ENCODE measurements around the gene TMCC2. TPM values are rescaled to one million over a fixed set of nuclear protein-coding genes. Genes with fewer than 3 reads are reported as not detected.

Gene TMCC2
- total and polyA plus RNA-seq, 2 experiments from 2014 or later = 2.6 to 9.9 TPM

DNA sequence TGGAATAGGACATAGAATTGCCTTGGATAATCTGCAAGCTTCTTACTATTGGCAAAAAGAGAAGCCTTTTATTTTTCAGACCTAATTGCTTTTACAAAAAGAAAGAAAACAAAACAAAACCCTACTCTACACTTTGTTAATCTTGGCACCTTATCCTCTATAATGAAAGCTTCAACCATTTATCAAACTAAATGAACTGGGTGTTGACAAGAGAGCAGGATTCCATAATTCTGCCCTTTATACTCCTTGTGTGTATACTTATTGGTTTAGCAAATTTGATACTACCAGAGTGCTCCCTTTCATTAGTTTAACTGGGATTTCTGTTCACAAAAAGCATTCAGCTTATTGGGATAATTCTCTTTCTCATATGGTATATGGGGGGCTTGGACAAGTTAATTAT is 3.0 kb upstream of the TMCC2 start:
- TF ChIP-seq, protein P1, sequence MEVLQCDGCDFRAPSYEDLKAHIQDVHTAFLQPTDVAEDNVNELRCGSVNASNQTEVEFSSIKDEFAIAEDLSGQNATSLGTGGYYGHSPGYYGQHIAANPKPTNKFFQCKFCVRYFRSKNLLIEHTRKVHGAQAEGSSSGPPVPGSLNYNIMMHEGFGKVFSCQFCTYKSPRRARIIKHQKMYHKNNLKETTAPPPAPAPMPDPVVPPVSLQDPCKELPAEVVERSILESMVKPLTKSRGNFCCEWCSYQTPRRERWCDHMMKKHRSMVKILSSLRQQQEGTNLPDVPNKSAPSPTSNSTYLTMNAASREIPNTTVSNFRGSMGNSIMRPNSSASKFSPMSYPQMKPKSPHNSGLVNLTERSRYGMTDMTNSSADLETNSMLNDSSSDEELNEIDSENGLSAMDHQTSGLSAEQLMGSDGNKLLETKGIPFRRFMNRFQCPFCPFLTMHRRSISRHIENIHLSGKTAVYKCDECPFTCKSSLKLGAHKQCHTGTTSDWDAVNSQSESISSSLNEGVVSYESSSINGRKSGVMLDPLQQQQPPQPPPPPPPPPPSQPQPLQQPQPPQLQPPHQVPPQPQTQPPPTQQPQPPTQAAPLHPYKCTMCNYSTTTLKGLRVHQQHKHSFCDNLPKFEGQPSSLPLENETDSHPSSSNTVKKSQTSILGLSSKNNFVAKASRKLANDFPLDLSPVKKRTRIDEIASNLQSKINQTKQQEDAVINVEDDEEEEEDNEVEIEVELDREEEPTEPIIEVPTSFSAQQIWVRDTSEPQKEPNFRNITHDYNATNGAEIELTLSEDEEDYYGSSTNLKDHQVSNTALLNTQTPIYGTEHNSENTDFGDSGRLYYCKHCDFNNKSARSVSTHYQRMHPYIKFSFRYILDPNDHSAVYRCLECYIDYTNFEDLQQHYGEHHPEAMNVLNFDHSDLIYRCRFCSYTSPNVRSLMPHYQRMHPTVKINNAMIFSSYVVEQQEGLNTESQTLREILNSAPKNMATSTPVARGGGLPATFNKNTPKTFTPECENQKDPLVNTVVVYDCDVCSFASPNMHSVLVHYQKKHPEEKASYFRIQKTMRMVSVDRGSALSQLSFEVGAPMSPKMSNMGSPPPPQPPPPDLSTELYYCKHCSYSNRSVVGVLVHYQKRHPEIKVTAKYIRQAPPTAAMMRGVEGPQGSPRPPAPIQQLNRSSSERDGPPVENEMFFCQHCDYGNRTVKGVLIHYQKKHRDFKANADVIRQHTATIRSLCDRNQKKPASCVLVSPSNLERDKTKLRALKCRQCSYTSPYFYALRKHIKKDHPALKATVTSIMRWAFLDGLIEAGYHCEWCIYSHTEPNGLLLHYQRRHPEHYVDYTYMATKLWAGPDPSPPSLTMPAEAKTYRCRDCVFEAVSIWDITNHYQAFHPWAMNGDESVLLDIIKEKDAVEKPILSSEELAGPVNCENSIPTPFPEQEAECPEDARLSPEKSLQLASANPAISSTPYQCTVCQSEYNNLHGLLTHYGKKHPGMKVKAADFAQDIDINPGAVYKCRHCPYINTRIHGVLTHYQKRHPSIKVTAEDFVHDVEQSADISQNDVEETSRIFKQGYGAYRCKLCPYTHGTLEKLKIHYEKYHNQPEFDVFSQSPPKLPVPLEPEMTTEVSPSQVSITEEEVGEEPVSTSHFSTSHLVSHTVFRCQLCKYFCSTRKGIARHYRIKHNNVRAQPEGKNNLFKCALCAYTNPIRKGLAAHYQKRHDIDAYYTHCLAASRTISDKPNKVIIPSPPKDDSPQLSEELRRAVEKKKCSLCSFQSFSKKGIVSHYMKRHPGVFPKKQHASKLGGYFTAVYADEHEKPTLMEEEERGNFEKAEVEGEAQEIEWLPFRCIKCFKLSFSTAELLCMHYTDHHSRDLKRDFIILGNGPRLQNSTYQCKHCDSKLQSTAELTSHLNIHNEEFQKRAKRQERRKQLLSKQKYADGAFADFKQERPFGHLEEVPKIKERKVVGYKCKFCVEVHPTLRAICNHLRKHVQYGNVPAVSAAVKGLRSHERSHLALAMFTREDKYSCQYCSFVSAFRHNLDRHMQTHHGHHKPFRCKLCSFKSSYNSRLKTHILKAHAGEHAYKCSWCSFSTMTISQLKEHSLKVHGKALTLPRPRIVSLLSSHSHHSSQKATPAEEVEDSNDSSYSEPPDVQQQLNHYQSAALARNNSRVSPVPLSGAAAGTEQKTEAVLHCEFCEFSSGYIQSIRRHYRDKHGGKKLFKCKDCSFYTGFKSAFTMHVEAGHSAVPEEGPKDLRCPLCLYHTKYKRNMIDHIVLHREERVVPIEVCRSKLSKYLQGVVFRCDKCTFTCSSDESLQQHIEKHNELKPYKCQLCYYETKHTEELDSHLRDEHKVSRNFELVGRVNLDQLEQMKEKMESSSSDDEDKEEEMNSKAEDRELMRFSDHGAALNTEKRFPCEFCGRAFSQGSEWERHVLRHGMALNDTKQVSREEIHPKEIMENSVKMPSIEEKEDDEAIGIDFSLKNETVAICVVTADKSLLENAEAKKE (CRISPR knock-in tag; IDR thresholded peaks at IDR 0.05) = no peak
- TF ChIP-seq JUNB (IDR thresholded peaks at IDR 0.05; ENCODE audit: unreplicated experiment) = no peak
- TF ChIP-seq ZNF114 (CRISPR knock-in tag; IDR thresholded peaks at IDR 0.05) = no peak
- no peak for TF ChIP-seq EZH2 (IDR thresholded peaks at IDR 0.05; ENCODE audit: low read depth, unreplicated experiment)
- TF ChIP-seq STAT1 (IDR thresholded peaks at IDR 0.05; ENCODE audit: unreplicated experiment) = no peak
- TF ChIP-seq ZNF331 (CRISPR knock-in tag; IDR thresholded peaks at IDR 0.05; ENCODE audit: low read depth) = no peak
- no peak for TF ChIP-seq CREB1 (CRISPR knock-in tag; IDR thresholded peaks at IDR 0.05; ENCODE audit: low read depth)
- peaks cover 23% of the 10 kb centered on the region for H3K4me1 Mint-ChIP-seq
- no peak overlapping the region for H3K27ac ChIP-seq (ENCODE audit: low read depth)
- H3K27ac Mint-ChIP-seq = no peak overlapping the region
- peaks cover 6% of the 10 kb centered on the region; the same call in 1 of the 2 replicates for H3F3A ChIP-seq (replicated peaks; ENCODE audit: low read depth)
- no peak overlapping the region for H3K4me2 ChIP-seq
- no peaks in the 10 kb centered on the region for H3K9me3 Mint-ChIP-seq
- H3K36me3 Mint-ChIP-seq (ENCODE audit: low read depth) = no peaks in the 10 kb centered on the region
- no peak overlapping the region for H2AFZ ChIP-seq
- no peak overlapping the region for H3K4me3 Mint-ChIP-seq
- H3K27me3 ChIP-seq (ENCODE audit: insufficient read depth) = peaks cover 12% of the 10 kb centered on the region
- no peak overlapping the region for H3K4me3 ChIP-seq
- H3K36me3 ChIP-seq (ENCODE audit: insufficient read depth) = no peaks in the 10 kb centered on the region
- peaks cover 11% of the 10 kb centered on the region for H3K4me1 ChIP-seq (ENCODE audit: insufficient read depth)
- peaks cover 15% of the 10 kb centered on the region for H3K27me3 Mint-ChIP-seq (ENCODE audit: insufficient read depth, low read depth, poor library complexity)
- DNase-seq (ENCODE audit: low spot score) = no peak
- H3K9me2 ChIP-seq (ENCODE audit: insufficient read depth) = no peaks in the 10 kb centered on the region
- H3K79me2 ChIP-seq (replicated peaks; ENCODE audit: insufficient read depth) = no peaks in the 10 kb centered on the region
- H4K20me1 ChIP-seq (replicated peaks; ENCODE audit: insufficient read depth) = no peaks in the 10 kb centered on the region; the same call in 1 of the 2 replicates
- no peak for ATAC-seq

Data from GM23338 (cell line).